SH-SY5Y (cell line): Measurements from ENCODE around the gene TADA3.

Source experiments
- GATA2 ChIP-seq: IDR thresholded peaks from 2 replicates; pipeline ENCODE4 v1.6.1; 2011; ENCODE audit warnings: mild to moderate bottlenecking, low read depth, low read length
- GATA3 ChIP-seq: IDR thresholded peaks from 2 replicates; pipeline ENCODE4 v1.6.1; 2011; ENCODE audit warnings: low read depth, mild to moderate bottlenecking, low read length, moderate library complexity

TADA3 gene

GRCh38 chr3:9743548-9743947 lies 48.7 kb downstream of the TADA3 start:
- TF ChIP-seq GATA2 (no peak), GATA3 (no peak)

- no peak for TF ChIP-seq GATA2
- no peak for TF ChIP-seq GATA3
Observed at GRCh38 chr3:9742560-9742959, 49.7 kb downstream of the TADA3 start.

GRCh38 chr3:9739181-9739580 lies 53.1 kb downstream of the TADA3 start:
- no peak for TF ChIP-seq GATA2
- no peak for TF ChIP-seq GATA3

- TF ChIP-seq GATA2 (no peak), GATA3 (no peak)
Observed at GRCh38 chr3:9736831-9737230, 55.4 kb downstream of the TADA3 start.

GRCh38 chr3:9732740-9733115 lies 59.5 kb downstream of the TADA3 start:
- TF ChIP-seq GATA2 (no peak), GATA3 (no peak)

GRCh38 chr3:9732080-9732739 lies 60.1 kb downstream of the TADA3 start:
- TF ChIP-seq GATA2, result no peak
- no peak for TF ChIP-seq GATA3

GRCh38 chr3:9731206-9732079 lies 60.8 kb downstream of the TADA3 start, which contains the start of gene BRPF1:
Gene BRPF1 (plus strand): TSS chr3:9731735. CDS start chr3:9734141, 2,406 bp downstream.
- no peak for TF ChIP-seq GATA3
- TF ChIP-seq GATA2, result no peak

GRCh38 chr3:9730657-9731205 lies 61.5 kb downstream of the TADA3 start:
- TF ChIP-seq GATA2, result no peak
